GM21786 (cell line): ENCODE results near the gene SNORC.

Experiments used
- ATAC-seq: cut with Tn5 transposase; IDR thresholded peaks from one replicate; pipeline ENCODE4 v1.9.1; 2021; ENCODE audit not compliant: unreplicated experiment

Gene SNORC

DNA sequence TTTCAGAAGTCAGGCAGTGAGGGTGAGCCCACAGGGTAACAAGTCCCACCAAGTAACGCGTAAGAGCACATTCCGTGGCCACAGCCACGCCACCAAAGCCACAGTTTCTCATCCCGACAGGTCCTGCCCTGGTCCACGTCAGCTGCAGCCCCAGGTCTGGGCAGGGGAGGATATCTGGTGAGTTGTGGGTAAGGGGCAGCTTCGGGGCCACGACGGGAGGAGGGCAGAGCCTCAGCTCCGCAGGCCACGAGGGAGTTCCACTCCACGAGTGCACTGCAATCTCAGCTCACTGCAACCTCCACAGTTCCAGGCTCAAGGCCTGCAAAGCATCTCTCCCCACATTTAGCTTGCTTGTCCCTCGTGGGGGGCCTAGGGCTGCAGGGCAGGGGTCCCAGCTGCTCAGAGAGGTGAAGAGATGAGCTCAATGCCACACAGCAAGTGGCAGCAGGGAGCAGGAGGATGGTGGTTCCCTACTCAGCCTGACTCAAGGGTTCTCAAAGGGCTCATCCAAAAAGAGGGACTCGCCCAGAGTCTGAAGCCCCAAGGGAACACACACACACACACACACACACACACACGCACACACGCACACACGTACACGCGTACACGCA, 12.5 kb downstream of the SNORC start:
- no peak for ATAC-seq

DNA sequence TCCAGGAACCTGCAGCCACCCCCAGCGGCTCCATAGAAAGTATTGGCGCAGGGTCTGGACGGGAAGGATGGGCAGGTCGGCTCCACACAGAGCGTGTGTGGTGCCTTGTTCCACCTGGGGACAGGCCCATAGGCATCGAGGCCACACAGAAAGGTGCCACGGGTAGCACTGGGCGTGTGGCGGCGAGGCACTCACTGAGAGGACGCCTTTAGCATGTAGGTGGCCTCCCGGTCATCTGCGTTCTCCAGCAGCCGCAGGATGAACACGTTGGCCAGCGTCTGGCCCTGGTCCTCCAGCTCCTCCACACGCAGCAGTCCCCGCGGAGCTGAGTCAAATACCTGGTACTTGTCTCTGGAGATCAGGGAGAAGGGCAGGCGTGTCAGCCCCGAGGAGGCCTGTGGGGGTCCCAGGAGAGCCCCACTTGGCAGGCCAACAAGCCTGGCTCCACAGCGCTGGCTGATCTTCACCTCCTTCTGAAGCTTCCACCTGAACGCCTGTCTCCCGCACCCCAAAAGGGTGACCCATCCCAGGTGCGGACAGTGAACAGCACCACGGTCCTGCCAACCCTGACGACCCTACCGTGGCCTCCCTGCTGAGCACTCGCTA, 13.2 kb downstream of the SNORC start:
- ATAC-seq, result no peak

DNA sequence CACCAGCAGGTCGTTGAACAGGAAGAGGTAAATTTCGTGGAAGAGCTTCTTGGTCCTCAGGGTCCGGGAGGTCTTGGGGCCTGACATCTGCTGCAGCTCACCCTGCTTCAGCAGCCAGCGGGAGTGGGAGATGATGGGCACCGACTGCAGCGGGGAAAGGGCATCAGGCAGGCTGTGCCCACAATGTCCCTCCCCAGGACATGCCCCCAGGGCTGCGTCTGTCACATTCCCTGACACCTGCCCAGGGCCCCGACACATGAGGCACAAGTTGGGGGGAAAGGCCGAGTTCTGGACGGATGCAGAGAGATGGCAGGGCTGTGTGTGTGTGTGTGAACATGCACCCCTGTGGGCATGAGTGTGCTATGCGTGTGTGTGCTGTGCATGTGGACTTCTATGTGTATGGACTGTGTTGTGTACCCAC, 13.9 kb downstream of the SNORC start:
- no peak for ATAC-seq

DNA sequence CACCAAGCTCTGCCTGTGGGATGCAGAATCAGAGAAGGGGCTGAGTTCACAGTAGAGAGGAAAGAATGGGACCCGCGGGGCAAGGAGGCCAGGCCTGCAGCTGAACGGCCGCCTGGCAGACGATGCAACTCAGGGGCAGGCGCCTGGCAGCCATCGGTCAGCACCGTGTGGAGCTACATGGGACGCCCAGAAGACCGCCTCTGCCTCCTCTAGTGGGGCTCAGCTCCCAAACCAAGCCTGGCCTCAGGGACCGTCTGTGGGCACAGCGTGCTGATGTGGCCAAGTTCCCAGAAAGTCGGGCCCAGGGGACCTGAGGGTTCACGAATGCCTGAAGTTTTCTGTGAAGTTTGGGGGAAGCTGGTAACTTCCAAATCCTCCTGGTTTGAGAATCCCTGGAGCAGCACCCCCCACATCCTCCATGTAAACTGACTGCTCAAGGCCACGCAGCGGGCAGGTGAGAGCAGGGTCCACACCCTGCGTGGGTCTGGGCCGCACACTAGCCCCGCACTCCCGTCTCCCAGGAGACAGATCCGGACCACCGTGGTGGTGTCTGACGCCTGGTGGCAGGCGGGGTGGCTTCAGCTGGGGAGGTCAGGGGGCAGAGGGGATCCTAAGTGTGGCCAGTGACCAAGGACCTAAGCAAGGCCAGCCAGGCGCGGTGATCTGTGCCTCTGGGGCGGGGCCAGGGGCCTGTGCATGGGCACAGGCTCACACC, 14.6 kb downstream of the SNORC start:
- ATAC-seq, result no peak

DNA sequence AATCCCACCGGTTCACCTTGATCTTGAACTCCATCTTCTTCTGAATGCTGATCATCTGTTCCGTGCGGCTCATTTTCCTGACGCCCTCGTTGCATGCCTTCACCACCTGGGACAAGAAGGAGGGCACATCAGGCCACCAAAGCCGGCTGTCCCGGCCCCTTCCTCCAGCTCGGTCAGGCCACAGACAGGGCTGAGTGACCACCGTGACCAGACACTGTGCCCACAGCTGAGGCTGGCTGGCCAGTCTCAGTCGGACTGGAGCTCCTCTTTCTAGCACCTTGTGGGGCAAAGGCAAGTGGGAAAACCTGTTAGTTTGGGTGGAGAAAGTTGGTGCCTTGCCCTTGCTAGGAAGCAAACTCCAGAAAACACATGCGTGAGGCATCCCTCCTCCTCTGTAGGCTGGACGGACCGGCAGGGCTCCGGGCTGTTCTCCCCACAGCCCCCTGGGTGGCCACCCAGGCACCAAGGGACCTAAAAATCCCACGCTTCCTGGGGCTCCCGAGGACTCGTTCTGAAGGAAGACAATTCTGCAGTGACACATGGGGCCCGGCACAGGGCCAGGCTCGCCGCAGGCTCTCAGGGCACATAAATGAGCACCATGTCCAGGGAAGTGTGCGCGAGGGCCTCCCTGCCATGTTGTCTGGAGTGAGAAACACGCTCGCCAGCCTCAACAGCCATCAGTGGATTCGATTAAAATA, 15.3 kb downstream of the SNORC start:
- ATAC-seq, result no peak

DNA sequence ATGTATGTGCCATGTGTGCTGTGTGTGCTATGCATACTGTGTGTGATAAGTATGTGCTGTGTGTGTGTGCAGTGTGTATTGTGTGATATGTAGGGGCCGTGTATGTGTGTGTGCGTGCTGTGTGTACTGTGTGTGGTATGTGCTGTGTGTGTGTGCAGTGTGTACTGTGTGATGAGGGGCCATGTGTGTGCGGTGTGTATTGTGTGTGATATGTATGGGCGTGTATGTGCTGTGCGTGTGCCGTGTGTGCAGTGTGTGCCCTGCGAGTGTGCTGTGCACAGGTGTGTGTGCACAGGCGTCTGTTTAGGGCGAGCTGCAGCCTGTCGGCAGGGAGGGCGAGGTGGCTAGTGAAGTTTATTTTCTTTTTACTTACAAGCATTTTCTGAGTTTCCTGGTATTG, 16.1 kb downstream of the SNORC start:
- no peak for ATAC-seq

DNA sequence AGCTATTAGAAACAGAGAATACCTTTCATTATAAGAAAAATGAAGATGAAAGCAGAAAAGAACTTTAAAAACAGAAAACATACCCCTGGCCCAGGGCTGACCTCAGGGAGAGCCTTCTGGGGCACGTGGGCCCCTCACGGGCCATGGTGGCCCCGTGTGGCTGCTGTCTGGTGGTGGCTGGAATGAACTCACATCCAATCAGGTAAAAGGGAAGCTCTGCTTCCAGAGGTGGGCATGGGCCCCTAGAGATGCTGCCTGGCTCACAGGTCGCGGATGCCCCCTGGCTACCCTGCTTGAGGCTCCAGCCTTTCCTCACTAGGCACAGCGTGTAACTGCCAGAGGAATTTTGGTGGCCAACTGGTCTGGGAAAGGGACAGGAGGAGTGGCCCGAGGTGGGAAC, 16.6 kb downstream of the SNORC start:
- no peak for ATAC-seq

DNA sequence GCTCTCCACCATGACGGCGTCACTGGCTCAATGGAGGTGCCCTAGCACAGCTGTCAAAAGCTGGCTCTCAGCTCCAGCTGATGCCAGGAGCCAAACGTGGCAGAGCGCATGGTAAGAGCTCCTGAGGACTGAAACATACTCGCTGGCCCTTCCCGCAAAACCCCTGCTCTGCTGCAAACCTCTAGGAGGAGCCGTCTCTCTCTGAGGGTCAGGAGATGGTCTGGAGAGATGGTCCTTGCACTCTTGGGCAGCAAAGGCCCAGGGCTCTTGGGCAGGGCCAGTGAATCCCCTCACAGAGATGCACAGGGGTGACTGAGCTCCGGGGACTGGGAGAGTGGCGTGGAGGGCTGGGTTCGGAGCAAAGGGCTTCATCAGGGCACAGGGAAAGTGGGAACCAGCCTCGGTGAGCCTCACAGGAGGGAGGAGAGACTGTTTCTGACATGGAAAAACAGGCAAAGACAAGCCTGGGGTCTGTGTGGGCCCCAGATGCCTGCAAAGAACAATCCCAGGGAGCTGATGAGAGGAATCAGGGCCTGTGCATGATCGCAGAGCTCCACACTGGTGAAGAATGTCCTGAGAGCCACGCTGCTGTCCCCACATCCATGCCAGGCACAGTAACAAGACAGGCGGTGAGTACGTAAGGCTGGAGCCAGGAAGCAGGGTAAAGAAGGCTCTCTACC, 17.2 kb downstream of the SNORC start:
- no peak for ATAC-seq

DNA sequence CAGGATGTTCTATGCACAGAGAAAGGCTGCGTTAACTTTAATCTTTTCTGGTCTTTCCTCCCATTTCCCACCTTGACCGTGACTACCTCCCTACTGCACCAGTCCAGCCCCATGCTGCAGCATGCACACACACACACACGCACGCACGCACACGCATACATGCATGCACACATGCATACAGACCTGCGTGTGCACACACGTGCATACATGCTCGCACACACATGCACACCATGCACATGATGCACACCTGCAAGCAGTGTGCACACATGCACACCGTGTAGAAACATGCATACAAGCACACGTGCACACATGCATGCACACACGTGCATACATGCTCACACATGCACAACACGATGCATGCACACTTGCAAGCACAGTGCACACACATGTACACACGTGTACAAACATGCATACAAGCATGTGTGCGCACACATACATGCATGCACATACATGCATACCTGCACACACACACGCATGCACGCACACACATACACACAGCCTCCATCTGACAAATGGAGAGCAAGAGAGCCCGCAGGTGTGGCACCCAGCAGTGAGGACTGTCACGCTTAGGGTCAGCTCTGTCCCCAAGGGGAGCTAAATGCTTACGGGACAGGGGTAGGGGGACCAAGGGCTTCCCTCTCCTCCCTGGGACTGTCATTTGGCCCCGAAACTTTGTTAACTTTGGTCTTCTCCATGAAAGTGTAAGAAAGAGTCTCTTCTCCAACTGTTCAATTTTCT, 18.2 kb downstream of the SNORC start:
- no peak for ATAC-seq

DNA sequence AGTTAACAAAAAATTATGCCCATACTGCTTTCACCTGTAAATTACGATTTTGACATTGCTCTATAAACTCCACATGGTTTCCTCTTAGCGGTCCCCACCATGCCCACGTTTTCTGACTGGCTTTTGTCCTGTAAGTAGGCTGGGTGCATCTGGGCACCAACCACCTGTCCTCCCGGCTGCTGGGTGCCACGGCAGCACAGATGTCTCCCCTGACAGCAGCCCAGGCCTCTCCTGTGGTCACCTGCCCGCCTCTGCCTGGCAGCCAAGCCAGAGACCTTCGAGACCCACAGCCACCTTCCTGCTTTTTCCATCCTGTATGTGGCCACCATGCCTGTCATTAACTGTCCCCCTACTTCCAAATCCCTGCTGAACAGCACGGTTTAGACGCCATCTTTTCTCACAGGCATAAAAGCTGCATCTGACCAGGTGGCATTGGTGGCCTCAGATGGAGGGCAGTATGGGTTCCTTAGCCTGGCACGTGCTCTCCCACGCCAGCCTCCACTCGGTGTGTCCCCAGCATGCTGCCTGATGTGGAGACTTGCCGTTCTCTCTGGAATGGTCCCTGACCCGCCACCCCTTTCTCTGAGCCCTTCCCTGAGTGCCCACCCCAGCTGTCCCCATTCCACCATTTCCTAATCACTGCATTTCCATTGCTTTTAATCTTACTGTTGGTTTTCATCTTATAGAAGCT, 18.9 kb downstream of the SNORC start:
- no peak for ATAC-seq

DNA sequence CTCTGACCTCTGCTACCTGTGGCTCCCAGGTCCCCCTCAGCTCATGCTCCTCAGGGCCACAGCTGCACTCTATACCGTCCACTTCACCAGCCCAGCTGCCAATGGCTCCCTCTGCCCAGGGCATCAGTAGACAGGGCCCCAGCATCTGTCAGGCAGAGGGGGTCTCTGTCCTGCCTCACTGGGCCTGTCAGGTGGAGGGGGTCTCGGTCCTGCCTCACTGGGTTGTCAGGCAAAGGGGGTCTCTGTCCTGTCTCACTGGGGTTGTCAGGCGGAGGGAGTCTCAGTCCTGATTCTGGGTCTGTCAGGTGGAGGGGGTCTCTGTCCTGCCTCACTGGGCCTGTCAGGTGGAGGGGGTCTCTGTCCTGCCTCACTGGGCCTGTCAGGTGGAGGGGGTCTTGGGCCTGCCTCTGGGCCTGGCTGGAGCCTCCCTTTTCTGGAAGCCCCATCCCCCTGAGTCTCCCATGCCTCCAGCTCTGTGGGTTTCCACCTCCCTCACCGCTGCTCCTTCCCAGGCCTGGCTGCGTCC, 19.9 kb downstream of the SNORC start:
- ATAC-seq, result no peak

DNA sequence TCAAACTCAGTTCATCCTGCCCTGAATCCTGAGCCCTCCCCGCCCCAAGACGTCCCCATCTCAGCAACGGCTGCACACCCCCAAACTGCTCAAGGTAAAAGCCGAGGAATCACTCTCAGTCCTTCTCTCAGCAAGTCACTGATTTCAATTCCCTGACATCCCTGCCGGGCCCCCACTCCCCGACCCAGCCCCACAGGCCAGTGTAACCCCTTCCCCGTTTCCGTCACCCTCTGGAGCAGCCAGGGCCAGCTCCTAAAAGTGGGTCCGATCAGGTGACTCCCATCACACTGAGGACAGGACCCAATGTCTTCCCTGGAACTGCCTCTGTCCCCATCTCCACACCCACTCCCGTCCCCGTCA, 20.5 kb downstream of the SNORC start:
- no peak for ATAC-seq

DNA sequence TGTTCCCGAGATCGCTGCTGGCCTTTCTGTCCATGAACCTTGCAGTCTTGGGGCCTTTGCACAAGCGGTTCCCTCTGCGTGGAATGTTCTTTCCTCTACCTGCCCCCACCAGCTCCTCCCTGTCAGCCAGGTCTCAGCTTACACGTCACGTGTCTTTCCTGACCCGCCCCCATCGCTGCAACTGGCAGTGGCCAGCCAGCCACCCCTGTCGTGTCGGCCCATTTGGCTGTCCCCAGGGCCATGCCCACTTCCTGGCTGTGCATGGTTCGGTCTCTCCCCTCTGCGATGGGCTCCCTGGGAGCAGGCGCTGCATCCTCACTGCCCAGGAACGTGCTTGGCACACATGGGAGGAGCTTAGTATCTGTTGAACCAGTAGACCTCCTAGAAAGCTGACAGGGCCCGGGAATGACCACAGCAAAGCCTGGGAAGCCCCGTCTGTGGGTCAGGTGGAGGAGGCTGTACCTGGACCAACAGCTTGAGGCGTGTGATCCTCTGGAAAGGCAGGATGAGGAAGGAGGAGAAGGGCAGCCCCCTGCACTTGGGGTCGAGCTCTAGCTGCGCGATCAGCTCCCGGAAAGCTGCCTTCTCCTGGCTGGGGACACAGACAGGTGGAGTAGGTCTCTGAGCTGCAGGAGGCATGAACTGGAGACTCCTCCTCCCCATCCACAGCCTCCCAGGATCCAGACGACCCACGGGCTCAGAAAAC, 21.0 kb downstream of the SNORC start:
- no peak for ATAC-seq

DNA sequence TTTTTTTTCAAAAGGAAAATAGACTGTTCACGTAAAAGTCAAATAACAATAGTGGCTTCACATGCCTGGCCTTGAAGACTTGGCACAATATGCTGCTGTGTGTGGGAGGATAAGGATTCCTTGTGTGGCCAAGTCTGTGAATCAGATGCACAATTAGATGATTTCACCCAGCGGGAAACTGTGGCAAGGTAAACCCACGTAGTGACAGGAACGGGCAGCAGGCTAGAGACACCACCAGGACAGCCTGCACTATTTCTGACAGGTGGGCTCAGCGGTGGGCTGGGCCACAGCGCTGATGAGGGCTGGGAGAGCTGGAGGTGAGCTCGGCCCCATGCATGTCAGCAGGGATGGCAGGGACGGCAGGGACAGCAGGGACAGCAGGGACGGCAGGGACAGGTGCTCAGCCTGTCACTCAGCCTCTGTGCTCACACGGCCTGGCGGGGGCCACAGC, 21.6 kb downstream of the SNORC start:
- ATAC-seq, result no peak

DNA sequence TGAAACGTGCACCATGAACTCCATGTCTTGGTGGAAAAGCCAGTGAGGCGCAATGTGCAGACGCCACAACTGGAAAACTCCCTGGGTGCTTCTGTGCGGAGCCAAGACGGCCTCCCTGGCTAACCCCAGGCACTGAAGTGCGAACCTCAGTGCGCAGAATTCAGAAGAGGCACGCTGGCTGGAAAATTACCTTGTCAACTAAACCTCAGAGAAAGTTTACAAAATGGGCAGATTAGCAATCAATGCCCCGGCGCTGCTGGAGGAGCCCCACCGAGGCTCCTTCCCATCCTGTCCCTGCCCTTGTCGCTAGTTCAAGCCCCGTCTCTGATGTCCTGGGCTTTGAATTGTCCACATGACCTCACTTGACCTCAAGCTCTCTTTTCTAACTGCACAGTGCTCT, 22.2 kb downstream of the SNORC start:
- ATAC-seq, result no peak

DNA sequence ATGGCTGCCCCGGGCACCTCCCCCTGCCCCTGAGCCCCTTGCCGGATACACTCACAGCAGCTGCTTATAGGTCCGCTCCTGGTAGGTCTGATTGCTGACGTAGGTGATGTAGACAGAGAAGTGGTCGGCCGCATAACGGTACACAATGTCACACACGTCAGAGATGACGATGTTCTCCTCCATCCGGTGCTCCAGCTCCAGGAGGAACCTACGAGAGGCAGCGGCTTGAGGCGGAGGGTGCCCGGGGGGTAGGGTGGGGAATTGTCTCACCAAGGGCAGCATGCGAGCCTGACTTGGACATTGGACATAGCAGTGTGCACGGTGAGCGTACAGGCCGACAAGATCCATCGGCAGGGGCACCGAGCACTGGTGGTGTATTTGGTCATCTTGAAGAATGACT, 22.8 kb downstream of the SNORC start:
- no peak for ATAC-seq

DNA sequence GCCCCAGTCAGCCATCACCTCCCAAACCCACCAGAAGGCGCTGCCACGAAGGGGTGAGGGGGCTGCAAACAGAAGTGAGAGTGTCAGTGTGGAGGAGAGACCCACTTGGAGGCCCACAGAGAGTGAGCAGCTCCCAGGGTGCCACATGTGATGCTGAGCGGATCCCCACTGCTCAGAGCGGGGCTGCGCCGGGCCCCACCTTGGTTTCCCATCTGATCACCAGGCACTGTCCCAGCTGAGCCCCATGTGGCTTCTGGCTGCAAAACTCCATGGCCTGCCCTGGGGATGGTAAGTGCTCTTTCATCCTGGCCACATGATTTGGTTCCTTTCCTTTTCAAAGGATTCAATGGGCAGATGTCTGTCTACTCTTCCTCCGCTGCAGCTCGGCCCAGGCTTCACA, 23.8 kb downstream of the SNORC start:
- no peak for ATAC-seq

DNA sequence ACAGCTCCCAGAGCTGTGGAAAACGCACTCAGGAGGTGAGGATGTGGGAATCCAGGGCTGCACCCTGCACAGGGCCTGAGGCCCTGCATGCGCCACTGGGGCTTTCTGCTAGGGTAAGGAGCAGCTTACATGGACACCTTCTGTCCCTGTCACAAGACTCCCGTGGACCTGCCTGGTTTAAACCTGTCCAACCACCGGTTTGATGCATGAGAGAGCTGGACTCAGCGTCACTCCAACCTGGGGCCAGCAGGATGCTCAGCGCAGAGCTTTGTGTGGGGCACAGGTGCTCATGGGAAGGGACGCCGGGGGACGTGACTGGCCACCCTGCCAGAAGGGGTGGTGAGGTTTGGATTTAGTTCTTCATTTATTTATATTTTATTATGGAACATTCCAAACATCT, 24.2 kb downstream of the SNORC start:
- ATAC-seq, result no peak

DNA sequence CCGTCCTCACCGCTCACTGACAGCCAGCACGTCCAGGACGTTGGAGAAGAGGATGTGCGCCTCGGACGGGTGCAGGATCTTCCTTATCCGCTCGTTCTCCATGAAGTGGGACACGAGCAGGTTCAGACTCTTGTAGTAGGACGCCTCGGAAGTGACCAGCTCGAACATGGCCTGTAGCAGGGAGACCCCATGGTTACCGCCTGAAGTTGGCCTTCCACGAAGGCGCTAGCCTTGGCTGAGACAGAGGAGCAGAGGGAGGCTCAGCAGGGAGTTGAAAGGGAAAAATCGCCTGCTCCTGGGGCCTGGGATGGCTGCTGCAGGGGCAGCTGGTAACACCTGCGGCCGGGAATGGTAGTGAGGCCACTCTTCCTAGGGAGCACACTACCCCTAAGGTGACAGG, 24.7 kb downstream of the SNORC start:
- ATAC-seq, result no peak
